GM19023 (cell line): Measurements from ENCODE around the gene ENO1.
"Not testable (repeated sequence)": the region's sequence is repeated elsewhere in the genome, so short reads cannot be mapped to it uniquely, and the experiment has no call there.

ENCODE experiments used
- ATAC-seq: cut with Tn5 transposase; IDR thresholded peaks from one replicate; pipeline ENCODE4 v1.9.1; 2021; ENCODE audit warnings: mild to moderate bottlenecking, moderate library complexity; ENCODE audit not compliant: unreplicated experiment

ENO1 gene

DNA sequence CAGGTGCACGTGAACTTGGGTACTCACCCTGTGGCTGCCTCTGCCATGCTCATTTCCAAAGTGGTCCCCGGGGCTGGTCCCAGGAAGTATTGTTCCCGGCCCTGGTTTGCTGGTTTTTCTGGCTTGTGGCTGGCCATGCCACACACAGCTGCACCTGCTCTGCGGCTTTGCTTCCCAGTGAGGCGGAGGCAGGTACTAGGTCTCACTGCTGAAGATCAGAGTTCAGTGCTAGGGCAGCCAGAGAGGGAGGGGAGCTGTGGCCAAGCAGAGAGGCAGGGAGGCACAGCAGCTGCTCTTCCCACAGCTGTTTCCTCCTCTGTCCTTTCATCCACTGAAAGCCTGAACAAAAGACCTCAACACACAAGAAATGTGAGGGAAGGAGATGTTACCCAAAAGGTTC, 30.5 kb downstream of the ENO1 start:
- no peak for ATAC-seq

- ATAC-seq: no peak
These were observed 32.2 kb downstream of the ENO1 start for GRCh38 chr1:8846263-8846662.

DNA sequence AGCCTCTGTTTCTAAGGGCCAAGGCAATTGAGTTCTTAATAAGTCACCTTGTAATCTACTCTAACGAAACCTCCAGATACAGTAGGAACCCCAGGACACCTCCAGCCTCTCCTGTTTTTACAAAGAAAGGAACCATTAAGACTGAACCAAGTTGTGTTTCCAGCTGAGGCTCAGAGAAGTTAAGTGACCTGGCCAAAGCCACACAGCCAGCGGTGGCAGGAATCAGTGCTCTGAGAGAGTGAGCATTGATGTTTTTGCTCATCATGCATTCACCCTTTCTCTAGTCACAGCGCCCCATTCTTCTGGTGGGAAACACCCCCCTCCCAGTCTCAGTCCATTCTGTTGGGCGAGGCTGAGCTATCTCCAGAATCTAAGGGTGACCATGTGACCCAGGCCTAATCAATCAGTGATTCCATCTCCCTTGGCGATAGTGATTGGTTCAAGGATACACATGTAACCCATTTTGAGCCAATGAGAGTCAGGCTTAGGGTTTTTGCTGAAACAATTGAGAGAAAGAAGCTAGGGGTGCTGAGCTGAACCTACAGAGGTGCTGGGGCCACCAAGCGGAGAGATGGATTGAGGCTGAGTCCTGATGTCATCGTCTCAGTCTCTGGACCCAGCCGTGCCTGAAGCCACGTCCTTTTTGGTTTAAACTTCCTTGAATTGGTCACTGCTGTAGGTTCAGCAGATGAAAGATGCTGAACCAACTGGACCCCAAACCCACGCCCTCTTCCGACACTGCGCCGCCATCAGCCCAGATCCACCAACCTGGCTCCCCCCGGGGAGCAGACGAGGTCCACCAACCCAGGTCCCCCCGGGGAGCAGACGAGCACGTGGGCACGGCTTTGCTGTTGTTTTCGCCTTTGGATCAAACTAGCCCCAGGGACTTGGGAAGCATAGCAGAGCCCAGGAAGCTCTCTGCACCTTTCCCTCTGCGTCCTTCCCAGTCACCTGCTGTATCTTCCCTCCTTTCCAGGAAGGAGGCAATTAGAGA, 33.1 kb downstream of the ENO1 start:
- ATAC-seq: no peak

DNA sequence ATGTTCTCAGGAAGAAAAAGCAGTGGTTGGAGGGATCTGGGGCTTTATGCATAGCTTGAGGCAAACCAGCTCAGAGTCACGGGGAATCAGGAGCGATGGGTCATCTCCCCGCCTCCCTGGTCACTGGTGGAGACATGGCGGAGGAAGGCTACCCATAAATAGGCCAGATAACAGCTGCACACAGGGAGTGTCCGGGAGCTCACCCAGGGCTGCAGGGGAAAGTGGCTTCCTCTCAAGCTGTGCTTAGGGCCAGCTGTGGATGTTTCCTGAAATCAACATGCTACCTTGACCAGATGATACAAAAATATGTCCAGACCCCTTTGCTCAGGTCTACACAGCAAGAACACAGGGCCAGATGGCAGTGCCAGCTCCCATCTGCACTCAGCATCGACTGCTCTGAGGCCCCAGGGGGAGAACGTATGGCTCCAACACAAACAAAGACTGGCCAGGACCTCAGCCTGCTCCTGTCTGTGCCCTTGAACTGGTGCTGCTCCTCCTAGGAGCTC, 33.9 kb downstream of the ENO1 start:
- ATAC-seq: no peak

- ATAC-seq: no peak
These were observed 37.1 kb downstream of the ENO1 start for GRCh38 chr1:8841395-8841794.

DNA sequence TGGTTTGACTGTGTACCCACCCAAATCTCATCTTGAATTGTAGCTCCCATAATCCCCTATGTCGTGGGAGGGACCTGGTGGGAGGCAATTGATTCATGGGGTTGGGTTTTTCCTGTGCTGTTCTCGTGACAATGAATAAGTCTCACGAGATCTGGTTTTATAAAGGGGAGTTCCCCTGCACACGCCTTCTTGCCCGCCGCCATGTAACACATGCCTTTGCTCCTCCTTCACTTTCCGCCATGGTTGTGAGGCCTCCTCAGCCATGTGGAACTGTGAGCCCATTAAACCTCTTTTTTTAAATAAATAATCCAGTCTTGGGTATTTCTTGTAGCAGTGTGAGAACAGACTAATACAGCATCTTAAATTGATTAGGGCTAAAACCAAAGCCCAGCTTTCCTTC, 38.5 kb downstream of the ENO1 start:
- ATAC-seq: no peak

- ATAC-seq: no peak
These were observed 42.4 kb downstream of the ENO1 start for GRCh38 chr1:8835941-8836643.

GRCh38 chr1:8831340-8831739, 47.1 kb downstream of the ENO1 start:
- no peak for ATAC-seq

DNA sequence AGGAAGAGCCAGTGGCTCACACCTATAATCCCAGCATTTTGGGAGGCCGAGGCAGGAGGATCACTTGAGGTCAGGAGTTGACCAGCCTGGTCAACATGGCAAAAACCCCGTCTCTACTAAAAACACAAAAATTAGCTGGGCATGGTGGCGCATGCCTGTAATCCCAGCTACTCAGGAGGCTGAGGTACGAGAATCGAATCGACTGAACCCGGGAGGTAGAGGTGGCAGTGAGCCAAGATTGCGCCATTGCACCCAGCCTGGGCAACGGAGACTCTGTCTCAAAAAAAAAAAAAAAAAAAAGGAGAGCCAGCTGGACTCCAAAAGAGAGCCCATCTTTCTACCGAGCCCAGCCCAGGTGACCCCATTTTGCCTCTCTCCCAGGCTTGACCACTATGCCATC, 47.8 kb downstream of the ENO1 start:
- ATAC-seq: not testable (repeated sequence)

DNA sequence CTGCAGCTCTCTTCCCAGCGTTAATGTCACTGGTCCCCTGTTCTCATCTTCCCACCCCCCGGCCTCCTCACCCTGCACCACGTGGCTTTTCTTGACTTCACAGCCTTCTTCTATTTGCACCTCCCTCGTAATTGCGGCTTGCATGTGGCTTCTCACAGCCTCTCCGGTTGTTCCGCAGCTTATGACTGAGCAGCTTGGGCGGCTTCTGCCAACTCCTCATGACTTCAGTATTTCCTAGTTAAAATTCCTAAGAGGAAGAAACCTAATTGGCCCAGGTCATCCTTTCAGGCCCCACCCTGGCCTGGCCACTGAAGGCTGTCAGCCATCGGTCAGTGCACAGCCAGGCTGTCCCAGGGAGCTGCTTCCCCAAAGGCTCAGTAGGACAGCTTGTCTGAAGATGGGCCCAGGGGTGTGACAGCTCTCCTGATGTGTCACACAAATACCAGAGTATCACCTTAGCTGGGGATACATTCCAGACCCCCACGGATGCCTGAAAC, 52.5 kb downstream of the ENO1 start:
- ATAC-seq: no peak

GRCh38 chr1:8823295-8823664, 55.2 kb downstream of the ENO1 start:
- ATAC-seq: no peak

DNA sequence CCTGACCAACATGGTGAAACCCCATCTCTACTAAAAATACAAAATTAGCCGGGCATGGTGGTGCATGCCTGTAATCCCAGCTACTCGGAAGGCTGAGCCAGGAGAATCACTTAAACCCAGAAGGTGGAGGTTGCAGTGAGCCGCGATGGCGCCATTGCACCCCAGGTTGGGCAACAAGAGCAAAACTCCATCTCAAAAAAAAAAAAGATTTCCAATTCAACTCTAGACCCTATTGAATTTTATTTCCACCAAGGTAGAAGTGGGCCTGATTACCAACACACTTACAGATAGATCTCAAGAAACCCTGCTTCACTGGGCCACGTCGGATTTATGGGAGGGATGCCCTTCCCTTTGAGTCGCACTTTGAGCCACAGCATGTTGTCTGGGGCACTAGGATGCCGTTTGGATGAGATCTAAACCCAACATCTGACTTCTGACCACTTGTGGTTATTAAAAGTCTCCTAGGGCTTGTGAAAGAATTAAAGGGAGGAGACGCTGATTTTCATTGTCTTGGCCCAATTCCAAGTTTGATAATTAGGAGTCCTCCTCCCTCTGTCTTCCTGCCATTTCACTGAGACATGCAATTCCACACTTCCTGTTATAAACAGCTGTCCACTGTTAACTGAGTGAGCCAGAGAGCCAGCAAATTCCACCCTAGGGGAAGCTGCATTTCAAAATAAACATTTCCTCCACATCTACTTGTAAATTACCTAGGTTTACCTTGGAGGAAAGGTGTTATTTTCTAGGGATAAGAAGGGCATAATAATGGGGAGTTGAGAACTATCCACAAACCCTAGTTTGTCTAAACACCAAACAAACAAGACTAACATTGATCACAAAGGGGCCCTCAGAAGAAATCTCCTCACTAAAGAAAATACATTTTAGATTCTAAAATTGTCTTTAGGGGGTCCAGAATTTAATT, 55.9 kb downstream of the ENO1 start:
- ATAC-seq: no peak

DNA sequence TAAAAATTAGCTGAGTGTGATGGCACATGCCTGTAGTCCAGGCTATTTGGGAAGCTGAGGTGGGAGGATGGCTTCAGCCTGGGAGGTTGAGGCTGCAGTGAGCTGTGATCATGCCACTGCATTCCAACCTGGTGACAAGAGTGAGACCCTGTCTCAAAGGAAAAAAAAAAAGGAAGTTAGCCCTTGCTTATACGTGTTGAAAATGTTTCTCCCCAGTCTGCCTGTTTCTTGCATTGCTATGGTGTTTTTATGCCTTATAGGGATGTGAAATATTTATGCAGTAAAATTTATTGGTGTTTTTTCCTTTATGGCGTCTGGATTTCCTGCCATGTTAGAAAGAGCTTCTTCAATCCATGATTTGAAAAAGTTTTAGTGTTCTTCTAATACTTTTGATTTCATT, 57.4 kb downstream of the ENO1 start:
- no peak for ATAC-seq

DNA sequence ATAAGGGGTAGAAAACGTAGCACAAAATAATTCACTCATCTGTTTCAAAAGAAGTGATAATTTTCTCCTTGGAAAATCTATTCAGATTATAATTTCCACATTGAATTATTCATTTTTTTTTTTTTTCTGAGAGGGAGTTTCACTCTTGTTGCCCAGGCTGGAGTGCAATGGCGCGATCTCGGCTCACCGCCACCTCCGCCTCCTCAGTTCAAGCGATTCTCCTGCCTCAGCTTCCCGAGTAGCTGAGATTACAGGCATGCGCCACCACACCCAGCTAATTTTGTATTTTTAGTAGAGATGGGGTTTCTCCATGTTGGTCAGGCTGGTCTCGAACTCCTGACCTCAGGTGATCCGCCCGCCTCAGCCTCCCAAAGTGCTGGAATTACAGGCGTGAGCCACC, 59.7 kb downstream of the ENO1 start:
- ATAC-seq: not testable (repeated sequence)

DNA sequence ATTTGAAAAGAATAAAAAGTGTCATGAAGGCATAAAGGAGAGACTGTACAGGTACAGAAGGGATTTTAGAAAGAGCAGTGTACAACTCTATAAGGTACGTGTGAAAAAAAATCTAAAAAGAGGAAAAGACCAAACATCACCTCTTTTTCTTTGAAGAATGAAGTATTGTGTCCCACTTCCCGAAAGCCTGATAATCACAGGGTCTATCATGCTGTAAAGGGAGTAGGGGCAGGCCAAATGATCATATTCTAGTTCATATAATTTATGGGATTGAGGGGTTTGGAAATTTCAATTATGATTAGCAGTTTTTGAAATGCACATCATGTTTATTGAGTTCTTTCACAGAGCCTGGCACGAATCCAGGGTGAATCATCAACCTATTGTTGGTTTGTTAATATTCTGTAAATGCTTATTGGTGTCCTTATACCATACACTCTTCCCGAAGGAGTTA, 60.1 kb downstream of the ENO1 start:
- ATAC-seq: no peak

GRCh38 chr1:8817412-8818324, 60.8 kb downstream of the ENO1 start, which contains the start of gene RERE:
TSS of gene RERE (minus strand) at chr1:8817640.
- ATAC-seq: peak; percentile 92

DNA sequence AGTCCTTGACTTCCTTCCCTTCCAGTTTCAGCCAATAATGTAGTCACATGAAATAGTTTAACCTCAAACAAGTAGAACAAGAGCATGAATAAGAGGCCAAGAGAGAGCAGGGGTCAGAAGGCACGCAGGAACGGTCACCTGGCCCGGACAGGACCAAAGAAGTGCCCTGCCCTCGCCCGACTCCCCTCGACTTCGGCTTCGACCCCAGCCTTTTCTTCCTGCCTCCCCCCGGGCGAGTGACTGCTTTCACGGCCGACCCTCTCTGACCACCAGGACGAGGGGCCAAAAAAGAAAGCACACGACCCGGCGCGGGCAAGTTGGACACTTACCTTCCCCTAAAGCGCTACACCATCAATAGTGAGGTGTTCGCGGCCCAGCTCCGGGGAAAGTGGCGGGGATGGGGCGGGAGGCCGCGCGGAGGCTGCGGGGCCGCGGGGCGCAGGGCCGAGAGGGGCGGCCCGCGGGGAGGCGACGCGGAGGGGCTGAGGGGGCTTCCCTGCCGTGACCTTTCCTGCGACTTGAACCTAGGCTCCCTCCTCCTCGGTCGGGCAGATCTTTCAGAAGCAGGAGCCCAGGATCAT, 61.6 kb downstream of the ENO1 start:
- ATAC-seq: peak; percentile 19

DNA sequence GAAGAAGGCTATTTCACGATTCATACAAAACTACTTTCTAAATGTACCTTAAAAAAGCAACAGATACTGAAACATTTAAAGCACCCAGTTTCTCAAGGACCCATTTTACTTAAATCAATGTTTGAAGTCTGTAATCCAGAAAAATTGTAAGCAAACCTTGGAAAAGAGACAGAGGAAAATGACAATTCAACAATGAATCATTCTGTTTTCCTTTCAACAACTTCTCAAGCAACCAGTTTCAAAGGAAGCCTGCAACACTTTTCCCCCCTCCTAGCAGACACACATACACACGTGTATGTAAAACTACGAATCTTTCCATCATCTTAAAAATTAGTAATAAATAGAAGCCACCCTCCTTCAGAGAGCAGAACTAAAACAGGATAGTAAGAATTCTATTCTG, 62.2 kb downstream of the ENO1 start:
- no peak for ATAC-seq

GRCh38 chr1:8815582-8816151, 62.8 kb downstream of the ENO1 start:
- ATAC-seq: no peak
